Measurements from ENCODE around the gene PLEKHN1.

DNA sequence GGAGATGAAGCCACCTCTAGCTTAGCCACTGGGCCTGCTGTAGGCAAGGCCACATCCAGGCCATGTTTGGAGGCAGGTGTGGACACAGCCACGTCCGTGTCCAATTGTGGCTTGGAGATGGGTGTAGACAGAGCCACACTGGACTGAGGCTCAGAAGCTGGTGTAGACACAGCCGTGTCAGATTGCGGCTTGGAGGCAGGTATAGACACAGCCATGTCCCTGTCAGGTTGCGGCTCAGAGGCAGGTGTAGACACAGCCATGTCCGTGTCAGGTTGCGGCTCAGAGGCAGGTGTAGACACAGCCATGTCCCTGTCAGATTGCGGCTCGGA, 13.4 kb downstream of the PLEKHN1 start:
- TF ChIP-seq POLR2A (IDR thresholded peaks at IDR 0.05) (no peak), CTCF (IDR thresholded peaks at IDR 0.05) (no peak)
